IPS DF 6.9 (cell line): ENCODE data around the gene NRCAM.

Experiments
- DNase-seq: peaks from one replicate; pipeline ENCODE4 v3.0.0-alpha.2; 2013; ENCODE audit warnings: low read depth, low spot score
- H3K27ac ChIP-seq: one replicate; pipeline ENCODE4 v1.5.1; 2013; ENCODE audit warnings: low read length, control low read depth
- H3K27me3 ChIP-seq: 2 replicates; pipeline ENCODE4 v1.6.1; 2013; ENCODE audit warnings: mild to moderate bottlenecking, low read length; ENCODE audit not compliant: control insufficient read depth, insufficient read depth
- H3K36me3 ChIP-seq: 2 replicates; pipeline ENCODE4 v1.6.1; 2013; ENCODE audit warnings: low read length; ENCODE audit not compliant: control insufficient read depth, insufficient read depth
- H3K4me1 ChIP-seq: 2 replicates; pipeline ENCODE4 v1.6.1; 2013; ENCODE audit warnings: low read length; ENCODE audit not compliant: control insufficient read depth, insufficient read depth
- H3K4me3 ChIP-seq: 2 replicates; pipeline ENCODE4 v1.5.1; 2013; ENCODE audit warnings: mild to moderate bottlenecking, low read length
- H3K9me3 ChIP-seq: 2 replicates; pipeline ENCODE4 v1.6.1; 2013; ENCODE audit warnings: low read length, inconsistent platforms; ENCODE audit not compliant: control insufficient read depth, insufficient read depth
- WGBS: extraction: QIAGEN DNeasy Blood & Tissue Kit; methylation state at CpG from one replicate; pipeline ENCODE4 v1.1.7; 2013; ENCODE audit warnings: mixed read lengths, missing lambda C conversion rate; ENCODE audit not compliant: insufficient read length, insufficient coverage; 5-methylcytosine and 5-hydroxymethylcytosine counted together

The NRCAM gene

GRCh38 chr7:108460964-108461363, 4.7 kb upstream of the NRCAM start:
- H3K4me3 ChIP-seq, result no peak overlapping the region
- no peak overlapping the region for H3K27ac ChIP-seq

GRCh38 chr7:108459922-108460551, 3.8 kb upstream of the NRCAM start:
- Histone ChIP-seq H3K27me3 (peaks cover 12% of the 10 kb centered on the region; the same call in 1 of the 2 replicates), H3K27ac (no peak overlapping the region), H3K4me3 (no peak overlapping the region), H3K9me3 (no peaks in the 10 kb centered on the region), H3K4me1 (peaks cover 2% of the 10 kb centered on the region; the same call in 1 of the 2 replicates), H3K36me3 (no peaks in the 10 kb centered on the region)
- WGBS, result 100% methylated on average over 1 of the region's 3 CpGs
- DNase-seq, result no peak

More at GRCh38 chr7:108460964-108461363, 4.7 kb upstream of the NRCAM start:
- Histone ChIP-seq H3K9me3 (no peaks in the 10 kb centered on the region), H3K36me3 (no peaks in the 10 kb centered on the region), H3K4me1 (peaks cover 2% of the 10 kb centered on the region; the same call in 1 of the 2 replicates), H3K27me3 (peaks cover 10% of the 10 kb centered on the region; the same call in 1 of the 2 replicates)
- DNase-seq, result no peak
- no CpG with 5 or more reads among the region's 1 CpG for WGBS

- H3K27me3 ChIP-seq, result peaks cover 20% of the 10 kb centered on the region; the same call in 1 of the 2 replicates
- no peak overlapping the region for H3K4me3 ChIP-seq
- no peak overlapping the region for H3K27ac ChIP-seq
- no peaks in the 10 kb centered on the region for H3K36me3 ChIP-seq
- H3K9me3 ChIP-seq, result no peaks in the 10 kb centered on the region
- H3K4me1 ChIP-seq, result peaks cover 3% of the 10 kb centered on the region; the same call in 1 of the 2 replicates
- no peak for DNase-seq
Measured at GRCh38 chr7:108457871-108458270, 1.6 kb upstream of the NRCAM start.

GRCh38 chr7:108456845-108457540, 757 bp upstream of the NRCAM start:
- Histone ChIP-seq H3K27me3 (peaks cover 20% of the 10 kb centered on the region; the same call in 1 of the 2 replicates), H3K9me3 (no peaks in the 10 kb centered on the region), H3K27ac (no peak overlapping the region), H3K4me1 (peaks cover 3% of the 10 kb centered on the region; the same call in 1 of the 2 replicates), H3K36me3 (no peaks in the 10 kb centered on the region), H3K4me3 (peak overlapping the region; percentile 92; the same call in 1 of the 2 replicates)
- WGBS, result no CpG with 5 or more reads among the region's 19 CpGs
- no peak for DNase-seq

- Histone ChIP-seq H3K9me3 (no peaks in the 10 kb centered on the region), H3K27ac (no peak overlapping the region), H3K36me3 (no peaks in the 10 kb centered on the region), H3K4me1 (peaks cover 3% of the 10 kb centered on the region; the same call in 1 of the 2 replicates), H3K4me3 (peak overlapping the region; percentile 92), H3K27me3 (peaks cover 20% of the 10 kb centered on the region; the same call in 1 of the 2 replicates)
- DNase-seq, result no peak
- WGBS, result no CpG with 5 or more reads among the region's 47 CpGs
Measured at GRCh38 chr7:108455551-108455997, 662 bp downstream of the NRCAM start.

GRCh38 chr7:108454674-108455550, 1.3 kb downstream of the NRCAM start:
- Histone ChIP-seq H3K27ac (no peak overlapping the region), H3K27me3 (peaks cover 20% of the 10 kb centered on the region; the same call in 1 of the 2 replicates), H3K36me3 (no peaks in the 10 kb centered on the region), H3K9me3 (no peaks in the 10 kb centered on the region), H3K4me3 (peak overlapping the region; percentile 92), H3K4me1 (peaks cover 3% of the 10 kb centered on the region; the same call in 1 of the 2 replicates)
- DNase-seq, result no peak
- WGBS, result no CpG with 5 or more reads among the region's 72 CpGs

- DNase-seq, result no peak
- peaks cover 20% of the 10 kb centered on the region; the same call in 1 of the 2 replicates for H3K27me3 ChIP-seq
- H3K27ac ChIP-seq, result no peak overlapping the region
- WGBS, result no CpG with 5 or more reads among the region's 4 CpGs
- peaks cover 3% of the 10 kb centered on the region; the same call in 1 of the 2 replicates for H3K4me1 ChIP-seq
- no peaks in the 10 kb centered on the region for H3K9me3 ChIP-seq
- H3K36me3 ChIP-seq, result no peaks in the 10 kb centered on the region
- H3K4me3 ChIP-seq, result peak overlapping the region; percentile 92; the same call in 1 of the 2 replicates
Measured at GRCh38 chr7:108454317-108454673, 1.9 kb downstream of the NRCAM start.

GRCh38 chr7:108453320-108453719, 2.9 kb downstream of the NRCAM start:
- Histone ChIP-seq H3K4me3 (no peak overlapping the region), H3K9me3 (no peaks in the 10 kb centered on the region), H3K36me3 (no peaks in the 10 kb centered on the region), H3K4me1 (peaks cover 3% of the 10 kb centered on the region; the same call in 1 of the 2 replicates), H3K27ac (no peak overlapping the region), H3K27me3 (peaks cover 20% of the 10 kb centered on the region; the same call in 1 of the 2 replicates)
- no peak for DNase-seq
- no CpG with 5 or more reads among the region's 4 CpGs for WGBS

- no CpG with 5 or more reads among the region's 2 CpGs for WGBS
- Histone ChIP-seq H3K27me3 (peaks cover 16% of the 10 kb centered on the region; the same call in 1 of the 2 replicates), H3K27ac (no peak overlapping the region), H3K4me1 (peaks cover 3% of the 10 kb centered on the region; the same call in 1 of the 2 replicates), H3K9me3 (no peaks in the 10 kb centered on the region), H3K36me3 (no peaks in the 10 kb centered on the region), H3K4me3 (no peak overlapping the region)
- no peak for DNase-seq
Measured at GRCh38 chr7:108452707-108453106, 3.5 kb downstream of the NRCAM start.
